HepG2 (cell line): ENCODE measurements around the gene C14orf119. TPM values are rescaled to one million over a fixed set of nuclear protein-coding genes. Genes with fewer than 3 reads are reported as not detected.

Experiments used
- ATAC-seq: fragments of 200-7000 bp; cut with Tn5 transposase; 3 replicates; pipeline ENCODE4 v1.9.1; 2020; ENCODE audit warnings: mild to moderate bottlenecking, moderate library complexity
- BruUV-seq: library from RNA; stranded (reverse); fragments of 400-500 nt; replicated peaks from 2 replicates; lab custom pipeline; 2021; lab: Mats Ljungman, UMichigan
- CTCF ChIA-PET: fragments of 300-600 bp; formaldehyde crosslinking; extraction: SDS; loops from one replicate; lab custom pipeline; 2021; ENCODE audit warnings: low total read pairs, inconsistent platforms, low intra/inter-chr PET ratio; lab: Yijun Ruan, JAX
- POLR2A ChIA-PET: fragments of 350-600 bp; sonication (Branson Sonifier 250); formaldehyde crosslinking; loops from one replicate; lab custom pipeline; 2020; ENCODE audit warnings: antibody characterized with exemption, inconsistent platforms; lab: Yijun Ruan, JAX
- DNase-seq: peaks from one replicate; pipeline ENCODE4 v3.0.0-alpha.2; 2015; ENCODE audit warnings: low spot score
- FAIRE-seq: peaks from 3 replicates; lab custom pipeline; 2011; peaks lifted over from hg19 to GRCh38; lab: Jason Lieb, UNC
- H2AFZ ChIP-seq: one replicate; pipeline ENCODE4 v1.6.1; 2011; ENCODE audit warnings: low read length, inconsistent platforms
- H3K27ac ChIP-seq: fragments of 300-600 bp; 3 replicates; pipeline ENCODE4 v1.8.0; 2011; ENCODE audit warnings: mixed run types, mild to moderate bottlenecking, mixed read lengths, low read length, inconsistent platforms; ENCODE audit not compliant: insufficient read depth; ENCODE audit errors: extremely low read length
- H3K27me3 ChIP-seq, 2 experiments: fragments of 200-600 bp in 1 of 2; 2 replicates in 1 of 2; 3 replicates in 1 of 2; pipeline versions ENCODE4 v1.6.0 to v1.8.0; 2011; ENCODE audit warnings: low read length in 2 of 2, mild to moderate bottlenecking in 2 of 2, moderate library complexity in 2 of 2, inconsistent platforms in 1 of 2; ENCODE audit not compliant: insufficient read depth in 2 of 2, control insufficient read depth in 1 of 2
- H3K36me3 ChIP-seq, 2 experiments: fragments of 200-600 bp in 1 of 2; replicated peaks in 1 of 2; 2 replicates in 1 of 2; 3 replicates in 1 of 2; pipeline versions ENCODE4 v1.5.1 to v1.8.0; 2011; ENCODE audit warnings: low read length in 2 of 2, inconsistent platforms in 1 of 2; ENCODE audit not compliant: insufficient read depth in 2 of 2, control insufficient read depth in 1 of 2
- H3K4me1 ChIP-seq: 2 replicates; pipeline ENCODE4 v1.5.1; 2012; ENCODE audit warnings: low read length, inconsistent platforms; ENCODE audit not compliant: insufficient read depth
- H3K4me2 ChIP-seq: 2 replicates; pipeline ENCODE4 v1.6.0; 2011; ENCODE audit warnings: low read depth, low read length, inconsistent platforms
- H3K4me3 ChIP-seq, 3 experiments: fragments of 200-600 bp in 1 of 3; sonication (generic), shearing (Covaris generic) in 1 of 3; replicated peaks in 1 of 3; 2 replicates each; pipeline ENCODE4 v1.5.1; 2011 to 2016; ENCODE audit warnings: low read length in 3 of 3, inconsistent platforms in 2 of 3, low read depth in 2 of 3, mild to moderate bottlenecking in 2 of 3, control low read depth in 1 of 3, mixed read lengths in 1 of 3; ENCODE audit not compliant: insufficient read depth in 1 of 3
- H3K79me2 ChIP-seq: one replicate; pipeline ENCODE4 v1.6.1; 2011; ENCODE audit warnings: low read length, inconsistent platforms; ENCODE audit not compliant: insufficient read depth
- H3K9ac ChIP-seq: 2 replicates; pipeline ENCODE4 v1.6.0; 2011; ENCODE audit warnings: mild to moderate bottlenecking, low read depth, low read length, inconsistent platforms; ENCODE audit not compliant: insufficient read depth
- H3K9me3 ChIP-seq: 2 replicates; pipeline ENCODE4 v1.5.1; 2012; ENCODE audit warnings: mild to moderate bottlenecking, low read length
- H4K20me1 ChIP-seq: 2 replicates; pipeline ENCODE4 v1.6.0; 2011; ENCODE audit warnings: inconsistent platforms, mild to moderate bottlenecking, low read length, moderate library complexity; ENCODE audit not compliant: insufficient read depth
- CHD2 ChIP-seq: IDR thresholded peaks from 2 replicates; pipeline ENCODE4 v1.6.1; 2011; ENCODE audit warnings: low read depth, low read length, improper control_type of control experiment
- EEA1 ChIP-seq: sonication (generic); formaldehyde crosslinking; IDR thresholded peaks from 2 replicates; pipeline ENCODE4 v1.5.1; 2020; ENCODE audit warnings: mild to moderate bottlenecking, missing genetic modification reagents, borderline replicate concordance
- NR1H2 ChIP-seq: sonication (generic); formaldehyde crosslinking; IDR thresholded peaks from 2 replicates; pipeline ENCODE4 v1.8.1; 2022; ENCODE audit warnings: low read depth, missing genetic modification reagents, borderline replicate concordance
- ZNF503 ChIP-seq: sonication (generic); formaldehyde crosslinking; IDR thresholded peaks from 2 replicates; pipeline ENCODE4 v1.4.0; 2020; ENCODE audit warnings: missing genetic modification reagents
- WGBS: methylation state at CpG from one replicate; pipeline ENCODE4 v1.1.6; 2017; ENCODE audit warnings: low lambda C conversion rate; 5-methylcytosine and 5-hydroxymethylcytosine counted together
- in situ Hi-C: cut with HindIII; loops from 2 replicates; pipeline ENCODE4 v1.10.0; 2017; ENCODE audit warnings: low pct_unique_long_range_greater_than_20kb; ENCODE audit not compliant: extremely low pct_ligation_motif_present
- intact Hi-C: fragments of 100-400 bp; cut with micrococcal nuclease; formaldehyde crosslinking; loops from one replicate; pipeline ENCODE4 v1.10.0; 2022; ENCODE audit not compliant: unreplicated experiment
- polyA plus RNA-seq, 8 experiments: library from polyadenylated mRNA; depleted of rRNA in 3 of 8; stranded (reverse) in 7 of 8; unstranded in 1 of 8; fragments of >200 nt; fragmentation: Illumina TruSeq in 4 of 8; extraction: Trizol in 4 of 8; gene quantifications; 2 replicates each; pipeline versions ENCODE4 v1.2.1 to v1.2.3, GENCODE V29; 2011 to 2016; ENCODE audit warnings: low read depth in 4 of 8, missing spikeins in 1 of 8, mixed read lengths in 1 of 8; ENCODE audit not compliant: insufficient read depth in 1 of 8
- total RNA-seq, 5 experiments: library from RNA; depleted of rRNA; stranded (reverse); fragments of >200 nt; fragmentation: Illumina TruSeq; extraction: Trizol; gene quantifications; 2 replicates each; pipeline ENCODE4 v1.2.3, GENCODE V29; 2016; ENCODE audit warnings: low read depth in 1 of 5
- TF ChIP-seq, protein P1 (sequence below): sonication (generic); formaldehyde crosslinking; IDR thresholded peaks from 2 replicates; pipeline ENCODE4 v1.4.0; 2020; ENCODE audit warnings: mild to moderate bottlenecking, missing genetic modification reagents

Gene C14orf119
- total and polyA plus RNA-seq, 2 of the 13 experiments (the other 11 are each of a cell fraction or from before 2014, with no cell fraction given) = 117 to 206 TPM

DNA sequence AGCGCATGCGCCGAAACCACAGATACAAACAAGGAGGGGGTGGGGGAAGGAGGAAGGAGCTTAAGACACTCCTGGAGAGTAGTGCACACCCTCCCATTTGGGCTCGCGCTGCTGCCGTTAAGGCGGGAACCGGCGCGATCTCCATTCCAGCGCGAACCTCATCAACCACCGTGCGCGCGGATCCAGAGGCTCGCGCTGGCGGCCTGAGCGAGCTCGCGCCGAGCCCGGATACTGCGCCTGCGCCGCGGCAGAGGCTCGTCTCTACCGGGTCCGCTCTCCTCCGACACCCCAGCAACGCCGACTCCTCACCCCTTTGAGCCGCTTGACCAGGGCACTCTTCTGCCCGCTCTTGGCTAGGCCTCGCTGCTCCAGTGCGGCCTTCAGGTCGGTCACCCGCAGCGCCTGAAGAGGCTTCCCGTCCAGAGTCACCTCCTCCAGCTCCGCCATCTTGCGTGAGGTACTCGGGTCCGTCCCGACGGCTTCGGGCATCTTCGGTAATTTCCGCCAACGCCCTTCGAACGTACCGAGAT, 574 bp upstream of the C14orf119 start, which contains the start of gene ACIN1 (continued):
- TF ChIP-seq ZNF503 (CRISPR knock-in tag) (peak; percentile 83), CHD2 (peak; percentile 47; the same call in 1 of the 2 replicates)
- TF ChIP-seq, all 625 proteins: peak for 439

DNA sequence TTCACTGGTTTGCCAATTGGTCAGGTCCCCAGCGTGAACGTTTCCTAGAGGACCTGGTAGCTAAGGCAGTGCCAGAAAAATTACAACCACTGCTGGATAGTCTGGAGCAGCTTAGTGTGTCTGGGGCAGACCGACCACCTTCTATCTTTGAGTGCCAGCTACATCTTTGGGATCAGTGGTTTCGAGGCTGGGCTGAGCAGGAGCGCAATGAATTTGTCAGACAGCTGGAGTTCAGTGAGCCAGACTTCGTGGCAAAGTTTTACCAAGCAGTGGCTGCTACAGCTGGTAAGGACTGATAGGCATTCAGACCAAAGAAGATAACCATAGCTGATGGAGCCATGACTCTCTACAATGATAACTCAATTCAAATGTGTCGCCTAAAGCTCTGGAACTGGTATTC, 2.5 kb downstream of the C14orf119 start:
- WGBS = 93% methylated on average over 7 of the region's 7 CpGs
- Histone ChIP-seq H3K9me3 (no peaks in the 10 kb centered on the region), H3K4me3 (no peak overlapping the region), H2AFZ (no peak overlapping the region), H3K4me1 (peaks cover 28% of the 10 kb centered on the region), H3K27ac (no peak overlapping the region), H4K20me1 (peaks cover 18% of the 10 kb centered on the region), H3K36me3 (peaks cover 14 to 32% of the 10 kb centered on the region in 2 experiments), H3K79me2 (peaks cover 49% of the 10 kb centered on the region), H3K27me3 (peaks cover 6 to 18% of the 10 kb centered on the region in 2 experiments; a peak in 3 of 5 replicates), H3K9ac (no peak overlapping the region), H3K4me2 (peak overlapping the region; percentile 7; the same call in 1 of the 2 replicates)
- in situ Hi-C loops = no loop called here
- ChIA-PET POLR2A (interaction anchor here (0.8 to 1.5 kb wide), 5 partner anchors 16 to 91 kb away, joined by 3 to 4 read pairs (median 3); no protein-coding TSS in a partner anchor), CTCF (no interaction called here)
- FAIRE-seq (no peak), ATAC-seq (no peak), DNase-seq (no peak)
- TF ChIP-seq, protein P1, sequence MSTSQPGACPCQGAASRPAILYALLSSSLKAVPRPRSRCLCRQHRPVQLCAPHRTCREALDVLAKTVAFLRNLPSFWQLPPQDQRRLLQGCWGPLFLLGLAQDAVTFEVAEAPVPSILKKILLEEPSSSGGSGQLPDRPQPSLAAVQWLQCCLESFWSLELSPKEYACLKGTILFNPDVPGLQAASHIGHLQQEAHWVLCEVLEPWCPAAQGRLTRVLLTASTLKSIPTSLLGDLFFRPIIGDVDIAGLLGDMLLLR (CRISPR knock-in tag) = no peak
- TF ChIP-seq EEA1 (CRISPR knock-in tag) = no peak
- 0 out of 2 replicates have a peak, but pooled peaks have one; percentile 21 for TF ChIP-seq NR1H2 (CRISPR knock-in tag)
- BruUV-seq = no TSS peak
- intact Hi-C loops = loop anchor here (10.0 kb wide), 1 partner anchor 1017 kb away; the partner anchor contains the start of genes DCAF11 and NRL
